HG03432 (cell line): ENCODE measurements around the gene PERCC1.
"Not testable (repeated sequence)": the region's sequence is repeated elsewhere in the genome, so short reads cannot be mapped to it uniquely, and the experiment has no call there.

Experiments used
- ATAC-seq: cut with Tn5 transposase; IDR thresholded peaks from one replicate; pipeline ENCODE4 v1.9.1; 2021; ENCODE audit warnings: mild to moderate bottlenecking, moderate library complexity; ENCODE audit not compliant: unreplicated experiment

PERCC1 gene

DNA sequence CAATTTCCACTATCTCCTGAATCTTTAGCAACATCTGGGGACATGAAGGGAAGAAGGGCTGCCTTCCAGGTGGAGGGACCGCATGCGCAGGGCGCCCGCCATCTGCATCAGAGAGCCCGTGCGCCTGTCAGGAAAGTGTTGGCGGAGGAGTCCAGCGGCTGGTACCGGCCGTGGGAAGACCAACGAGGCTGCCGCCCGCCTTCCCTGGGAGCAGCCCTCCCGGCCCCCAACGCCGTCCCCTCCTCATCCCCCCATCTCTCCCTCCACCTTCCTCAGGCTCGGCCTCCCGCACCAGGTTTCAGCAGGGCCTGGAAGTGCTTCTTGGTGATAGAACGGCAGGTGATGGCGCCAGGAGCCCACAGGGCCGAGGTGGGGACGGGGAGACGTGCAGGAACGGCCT, 35.2 kb downstream of the PERCC1 start:
- no peak for ATAC-seq

GRCh38 chr16:1466968-1467521, 36.2 kb downstream of the PERCC1 start:
- no peak for ATAC-seq

- no peak for ATAC-seq
These were observed 37.5 kb downstream of the PERCC1 start for GRCh38 chr16:1468426-1468810.

- not testable (repeated sequence) for ATAC-seq
These were observed 38.3 kb downstream of the PERCC1 start for GRCh38 chr16:1469141-1469540.

DNA sequence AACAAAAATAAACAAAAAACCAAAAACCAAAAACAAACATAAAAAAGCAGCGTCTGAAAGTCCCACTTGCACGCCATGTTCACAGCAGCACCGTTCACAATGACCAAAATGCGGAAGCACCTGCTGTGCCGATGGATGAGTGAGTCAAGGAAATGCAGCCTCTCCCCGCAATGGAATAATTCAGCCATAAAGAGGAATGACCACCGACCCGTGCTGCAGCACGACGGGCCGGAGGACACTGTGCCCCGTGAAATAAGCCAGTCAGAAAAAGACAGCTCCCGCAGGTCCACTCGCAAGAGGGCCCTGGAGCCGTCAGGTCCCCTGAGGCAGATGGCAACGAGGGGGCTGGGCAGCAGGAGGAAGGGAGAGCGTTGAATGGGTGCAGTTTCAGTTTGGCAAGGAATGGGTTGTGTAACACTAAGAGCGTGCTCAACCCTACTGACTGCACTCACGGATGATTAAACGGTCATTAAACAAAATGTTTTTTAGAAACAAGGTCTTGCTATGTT, 38.9 kb downstream of the PERCC1 start:
- no peak for ATAC-seq

DNA sequence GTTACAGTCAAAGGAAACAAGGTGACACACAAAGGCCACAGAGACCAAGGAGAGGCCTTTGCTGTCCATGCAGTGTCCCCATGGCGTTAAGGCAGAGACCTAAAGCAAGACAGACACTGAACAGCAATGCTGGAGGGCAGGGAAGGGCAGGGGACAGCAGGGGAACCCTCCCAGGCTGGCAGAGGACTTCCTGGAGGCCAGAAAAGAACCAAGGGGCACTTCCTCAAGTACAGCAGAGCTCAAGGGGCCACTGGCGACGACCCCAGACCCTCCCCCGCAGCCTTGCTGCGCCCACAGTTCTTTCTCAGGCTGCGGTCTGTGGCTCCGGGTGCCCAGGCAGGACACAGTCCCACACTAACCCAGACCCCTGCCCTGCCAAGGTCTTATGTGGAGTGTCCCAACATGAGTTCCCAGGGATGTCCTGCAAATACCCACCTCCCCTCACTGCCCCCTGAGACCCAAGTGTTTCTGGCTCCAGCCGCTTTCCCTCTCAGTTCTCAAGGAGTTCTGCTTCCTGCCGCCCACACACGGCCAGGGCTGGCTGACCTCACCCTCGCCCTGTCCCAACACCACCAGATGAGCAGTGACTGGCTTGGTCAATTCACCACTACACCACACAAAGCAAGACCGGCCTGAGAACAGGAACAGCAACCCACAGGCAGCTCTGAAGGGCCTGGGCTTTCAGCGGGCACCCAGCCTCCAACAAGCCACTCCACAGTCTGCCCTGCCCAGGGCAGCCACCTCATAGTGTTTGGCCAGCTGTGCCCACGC, 39.8 kb downstream of the PERCC1 start:
- no peak for ATAC-seq

GRCh38 chr16:1471569-1472194, 40.8 kb downstream of the PERCC1 start:
- ATAC-seq: no peak

- no peak for ATAC-seq
These were observed 42.1 kb downstream of the PERCC1 start for GRCh38 chr16:1472974-1473373.

DNA sequence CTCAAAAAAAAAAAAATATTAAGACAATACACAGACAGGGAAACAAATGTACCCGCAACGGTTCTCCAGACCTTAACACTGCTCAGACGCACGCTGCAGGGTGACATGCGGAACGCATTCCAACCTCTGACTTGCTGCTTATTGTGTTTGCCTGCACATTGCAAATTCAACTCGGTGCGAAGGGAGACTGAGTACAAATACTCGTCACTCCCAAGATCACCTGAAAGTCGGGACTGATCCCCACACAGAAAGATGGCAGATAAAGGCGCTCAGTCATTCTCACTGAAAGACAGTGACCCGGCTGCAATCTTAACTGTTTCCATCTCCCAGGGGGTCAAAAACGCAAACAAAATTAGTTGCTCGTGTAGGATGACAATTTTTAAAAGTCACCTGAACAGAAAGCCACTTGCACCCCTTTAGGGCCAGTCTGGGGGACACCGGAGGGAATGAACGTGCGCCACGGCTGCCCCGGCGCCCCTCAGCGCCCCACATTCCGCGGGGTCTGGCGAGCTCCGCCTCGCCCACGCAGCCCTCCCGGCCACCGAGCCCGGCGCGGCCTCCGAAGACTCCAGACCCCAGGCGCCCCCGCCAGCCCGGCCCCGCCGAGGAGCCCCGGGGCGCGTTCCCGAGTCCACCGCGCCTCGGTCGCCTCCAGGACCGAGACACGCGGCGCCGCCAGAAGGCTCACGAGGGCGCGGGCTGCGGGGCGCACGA, 43.4 kb downstream of the PERCC1 start:
- peak; percentile 20 for ATAC-seq

- peak; percentile 84 for ATAC-seq
These were observed 44.1 kb downstream of the PERCC1 start, which contains the start of gene CLCN7 for GRCh38 chr16:1474796-1475551. Gene CLCN7, minus strand, starts transcription at chr16:1475028. Its CDS starts 54 bp downstream, at chr16:1474974.

GRCh38 chr16:1475552-1476114, 44.8 kb downstream of the PERCC1 start:
- peak; percentile 2 for ATAC-seq

DNA sequence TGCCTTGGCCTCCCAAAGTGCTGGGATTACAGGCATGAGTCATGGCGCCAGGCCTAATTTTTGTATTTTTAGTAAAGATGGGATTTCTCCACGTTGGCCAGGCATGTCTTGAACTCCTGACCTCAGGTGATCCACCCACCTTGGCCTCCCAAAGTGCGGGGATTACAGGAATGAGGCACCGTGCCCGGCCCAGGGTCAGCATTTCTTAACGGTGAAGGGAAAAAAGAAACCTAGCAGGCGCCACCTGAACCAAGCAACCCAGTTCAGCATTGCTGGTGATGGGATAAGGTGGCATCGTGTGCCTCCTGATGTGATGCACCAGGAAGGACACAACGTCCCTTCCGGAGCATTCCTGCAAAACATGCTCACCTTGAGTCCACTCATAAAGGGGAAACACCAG, 46.2 kb downstream of the PERCC1 start:
- no peak for ATAC-seq

GRCh38 chr16:1478937-1479336, 48.1 kb downstream of the PERCC1 start:
- not testable (repeated sequence) for ATAC-seq

- ATAC-seq: no peak
These were observed 51.3 kb downstream of the PERCC1 start for GRCh38 chr16:1481906-1482835.
